Activated naive CD4-positive, alpha-beta T cell treated with anti-CD3 and anti-CD28 coated beads, Interleukin-2, amount 50 U/mL, for 24 hours (primary cell): ENCODE data around the gene CTSW.

ENCODE experiments used
- H3K27ac Mint-ChIP-seq: one replicate; pipeline ENCODE4 v1.8.0; 2021; ENCODE audit warnings: mild to moderate bottlenecking, mixed read lengths
- H3K27me3 Mint-ChIP-seq: one replicate; pipeline ENCODE4 v1.8.0; 2021; ENCODE audit warnings: mixed read lengths
- H3K36me3 Mint-ChIP-seq: one replicate; pipeline ENCODE4 v1.8.0; 2021; ENCODE audit warnings: mixed read lengths
- H3K4me1 Mint-ChIP-seq: one replicate; pipeline ENCODE4 v1.8.0; 2021; ENCODE audit warnings: mixed read lengths
- H3K4me3 Mint-ChIP-seq: one replicate; pipeline ENCODE4 v1.8.0; 2021; ENCODE audit warnings: mild to moderate bottlenecking, mixed read lengths
- H3K9me3 Mint-ChIP-seq: one replicate; pipeline ENCODE4 v1.8.0; 2021; ENCODE audit warnings: mixed read lengths

The CTSW gene

DNA sequence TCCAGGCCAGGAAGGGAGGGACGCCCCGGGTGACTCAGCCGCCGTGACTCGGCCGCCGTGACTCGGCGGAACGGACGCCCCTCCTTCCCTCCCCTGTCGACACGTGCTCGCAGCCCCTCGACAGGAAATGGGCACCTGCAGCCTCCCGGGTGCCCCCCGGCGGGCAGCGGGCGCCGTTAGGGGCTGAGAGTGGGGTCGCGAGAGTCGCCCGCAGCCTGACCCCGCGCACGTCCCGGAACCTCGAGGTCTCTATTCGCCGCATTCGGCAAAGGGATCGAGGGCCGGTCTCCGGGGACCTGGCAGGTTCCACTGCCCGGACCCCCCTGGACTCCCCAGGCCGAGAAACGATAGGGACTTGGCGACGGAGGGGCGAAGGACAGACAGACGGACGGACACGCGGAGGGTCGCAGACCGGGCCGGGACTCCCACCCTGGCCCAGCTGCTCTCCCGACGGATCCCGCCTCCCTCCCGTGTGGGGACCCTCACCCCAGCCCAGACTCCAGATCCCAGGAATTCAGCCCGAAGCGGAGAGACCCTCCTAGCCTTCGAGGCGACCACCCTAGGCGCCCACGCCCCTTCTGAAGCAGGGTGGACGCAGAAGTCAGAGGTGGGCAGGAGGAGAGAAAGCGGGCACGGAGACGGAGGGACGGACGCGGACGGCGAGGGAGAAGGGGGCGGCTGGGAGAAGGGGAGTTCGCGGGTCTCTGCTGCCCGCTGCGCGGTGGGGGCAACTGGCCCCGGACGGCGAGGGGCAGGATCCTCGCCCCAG lies 19.9 kb downstream of the CTSW start:
- Mint-ChIP-seq H3K27ac (peak overlapping the region; percentile 93), H3K9me3 (no peaks in the 10 kb centered on the region), H3K4me3 (peak overlapping the region; percentile 93), H3K4me1 (peaks cover 35% of the 10 kb centered on the region), H3K27me3 (no peaks in the 10 kb centered on the region), H3K36me3 (peaks cover 13% of the 10 kb centered on the region)

DNA sequence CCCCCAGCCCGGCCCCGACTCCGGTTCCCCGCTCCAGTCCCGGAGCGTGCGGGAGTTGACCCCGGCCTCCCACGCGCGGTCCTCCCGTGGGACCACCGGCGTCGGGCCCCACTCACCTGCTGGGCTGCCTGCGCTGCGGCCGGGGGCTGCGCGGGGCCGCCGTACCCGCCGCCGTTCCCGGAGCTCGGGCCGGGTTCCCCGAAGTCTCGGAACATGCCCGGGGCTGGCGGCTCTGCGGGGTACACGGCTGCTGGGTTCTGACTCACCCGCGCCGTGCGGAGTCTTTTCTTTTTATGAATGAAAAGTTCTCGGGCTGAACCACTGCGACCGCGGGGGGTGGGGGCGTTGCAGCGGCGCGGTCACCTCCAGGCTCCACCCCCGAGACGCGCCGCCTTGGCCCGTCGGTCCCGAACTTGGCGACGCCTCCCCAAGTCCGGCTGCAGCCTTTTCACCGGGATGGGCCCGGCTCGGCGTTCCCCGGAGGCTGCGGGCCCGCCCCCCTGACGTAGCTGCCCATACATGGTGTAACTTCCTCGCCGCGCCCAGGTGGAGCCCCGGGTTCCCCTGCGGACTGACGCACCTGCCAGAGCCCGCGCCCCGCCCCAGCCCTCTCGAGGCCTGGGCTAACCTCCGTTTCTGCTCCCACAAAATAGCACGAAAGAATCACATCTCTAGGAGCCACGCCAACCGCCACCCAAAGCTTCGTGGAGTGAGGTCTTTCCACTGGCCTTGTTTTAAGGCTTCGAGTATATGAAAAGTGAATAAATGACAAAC lies 20.7 kb downstream of the CTSW start, which contains the start of gene FOSL1:
Gene FOSL1 (minus strand): TSS at position 264 of the 774 bp plus-strand sequence. CDS start 49 bp downstream, at position 215.
- Mint-ChIP-seq H3K4me3 (peak within 1 kb of the TSS; percentile 93), H3K27me3 (no peaks in the 10 kb centered on the region), H3K27ac (peak within 1 kb of the TSS; percentile 93), H3K9me3 (no peaks in the 10 kb centered on the region), H3K36me3 (peaks cover 13% of the 10 kb centered on the region), H3K4me1 (peaks cover 32% of the 10 kb centered on the region)

DNA sequence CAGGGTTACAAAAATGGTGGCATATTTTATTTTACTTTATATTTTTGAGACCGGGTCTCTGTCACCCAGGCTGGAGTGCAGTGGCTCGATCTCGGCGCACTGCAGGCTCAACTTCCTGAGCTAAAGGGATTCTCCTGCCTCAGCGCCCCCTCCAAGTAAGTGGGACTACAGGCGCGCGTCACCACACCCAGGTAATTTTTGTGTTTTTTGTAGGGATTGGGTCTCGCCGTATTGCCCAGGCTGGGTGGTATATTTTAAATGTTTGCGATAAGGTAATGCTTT lies 21.2 kb downstream of the CTSW start:
- Mint-ChIP-seq H3K4me3 (peak overlapping the region; percentile 60), H3K27ac (peak overlapping the region; percentile 79), H3K27me3 (no peaks in the 10 kb centered on the region), H3K4me1 (peaks cover 26% of the 10 kb centered on the region), H3K9me3 (no peaks in the 10 kb centered on the region), H3K36me3 (peaks cover 13% of the 10 kb centered on the region)

DNA sequence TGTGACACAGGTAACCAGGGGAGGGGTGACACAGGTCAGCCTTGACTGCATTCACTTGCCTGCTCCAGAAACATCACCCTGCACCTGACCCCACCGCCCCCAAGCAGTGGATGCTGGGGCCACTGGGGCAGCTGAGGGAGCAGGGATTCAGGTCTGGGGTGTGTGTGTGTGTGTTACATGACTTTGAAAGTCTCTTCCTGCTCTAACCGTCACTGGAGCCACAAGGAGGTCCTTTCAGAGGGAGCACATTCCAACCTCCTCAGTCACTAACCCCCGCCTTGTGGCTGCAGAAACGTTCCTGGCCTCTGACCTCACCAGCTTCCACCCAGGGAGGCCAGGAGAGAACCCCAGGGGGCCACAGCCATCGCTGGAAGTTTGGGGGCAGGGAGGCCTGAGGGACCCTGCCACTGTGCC lies 23.4 kb downstream of the CTSW start:
- peaks cover 3% of the 10 kb centered on the region for H3K36me3 Mint-ChIP-seq
- peaks cover 8% of the 10 kb centered on the region for H3K4me1 Mint-ChIP-seq
- H3K4me3 Mint-ChIP-seq: no peak overlapping the region
- H3K27me3 Mint-ChIP-seq: no peaks in the 10 kb centered on the region
- H3K9me3 Mint-ChIP-seq: no peaks in the 10 kb centered on the region
- no peak overlapping the region for H3K27ac Mint-ChIP-seq

DNA sequence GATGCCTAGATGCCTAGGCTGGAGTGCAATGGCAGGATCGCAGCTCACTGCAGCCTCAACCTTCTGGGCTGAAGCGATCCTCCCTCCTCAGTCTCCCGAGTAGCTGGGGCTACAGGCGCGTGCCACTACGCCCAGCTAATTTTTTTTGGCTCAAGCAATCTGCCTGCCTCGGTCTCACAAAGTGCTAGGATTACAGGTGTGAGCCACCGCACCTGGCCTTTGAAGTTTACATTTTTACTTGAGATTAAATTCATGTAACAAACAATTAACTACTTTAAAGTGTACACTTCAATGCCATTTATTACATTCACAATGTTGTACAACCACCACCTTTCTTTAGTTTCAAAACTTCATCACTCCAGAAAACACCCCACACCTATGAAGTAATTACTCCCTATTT lies 24.1 kb downstream of the CTSW start:
- peaks cover 8% of the 10 kb centered on the region for H3K4me1 Mint-ChIP-seq
- no peaks in the 10 kb centered on the region for H3K27me3 Mint-ChIP-seq
- peaks cover 3% of the 10 kb centered on the region for H3K36me3 Mint-ChIP-seq
- no peaks in the 10 kb centered on the region for H3K9me3 Mint-ChIP-seq
- H3K27ac Mint-ChIP-seq: peak overlapping the region; percentile 68
- H3K4me3 Mint-ChIP-seq: no peak overlapping the region

DNA sequence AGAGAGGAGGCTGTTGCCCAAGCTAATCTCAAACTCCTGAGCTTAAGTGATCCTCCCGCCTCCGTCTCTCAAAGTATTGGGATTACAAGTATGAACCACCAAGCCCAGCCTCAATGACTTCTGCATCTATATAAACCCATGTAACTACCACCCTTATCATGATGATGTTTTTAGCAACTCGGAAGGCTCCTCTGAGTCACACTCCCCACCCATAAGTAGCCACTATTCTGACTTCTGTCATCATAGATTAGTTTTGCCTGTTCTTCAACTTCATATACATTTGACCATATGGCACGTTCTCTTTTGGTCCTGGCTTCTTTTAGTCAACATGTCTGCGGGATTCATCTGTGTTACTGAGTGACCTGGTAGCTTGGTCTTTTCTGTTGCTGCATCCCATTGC lies 27.0 kb downstream of the CTSW start:
- H3K27me3 Mint-ChIP-seq: no peaks in the 10 kb centered on the region
- H3K4me3 Mint-ChIP-seq: no peak overlapping the region
- H3K9me3 Mint-ChIP-seq: no peaks in the 10 kb centered on the region
- H3K4me1 Mint-ChIP-seq: peaks cover 7% of the 10 kb centered on the region
- H3K36me3 Mint-ChIP-seq: no peaks in the 10 kb centered on the region
- H3K27ac Mint-ChIP-seq: no peak overlapping the region

DNA sequence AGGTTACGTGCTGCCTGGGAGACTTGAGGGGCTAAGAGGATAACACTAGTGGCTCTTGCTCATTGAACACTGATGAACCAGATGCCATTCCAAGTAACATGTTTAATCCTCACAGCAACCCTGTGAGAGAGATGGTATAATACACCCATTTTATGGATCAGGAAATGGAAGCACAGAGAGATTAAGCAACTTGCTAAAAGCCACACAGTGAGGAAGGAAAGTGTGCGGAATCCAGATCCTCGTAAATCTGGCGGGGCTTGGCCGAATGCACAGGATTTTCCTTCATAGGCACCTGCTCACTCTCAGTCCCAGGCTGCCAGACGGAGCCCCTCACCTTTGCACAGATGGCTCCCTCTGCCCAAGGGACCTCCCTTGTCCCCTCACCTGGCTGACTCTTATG lies 28.2 kb downstream of the CTSW start:
- Mint-ChIP-seq H3K27me3 (no peaks in the 10 kb centered on the region), H3K27ac (no peak overlapping the region), H3K4me3 (no peak overlapping the region), H3K9me3 (no peaks in the 10 kb centered on the region), H3K4me1 (peaks cover 7% of the 10 kb centered on the region), H3K36me3 (no peaks in the 10 kb centered on the region)

DNA sequence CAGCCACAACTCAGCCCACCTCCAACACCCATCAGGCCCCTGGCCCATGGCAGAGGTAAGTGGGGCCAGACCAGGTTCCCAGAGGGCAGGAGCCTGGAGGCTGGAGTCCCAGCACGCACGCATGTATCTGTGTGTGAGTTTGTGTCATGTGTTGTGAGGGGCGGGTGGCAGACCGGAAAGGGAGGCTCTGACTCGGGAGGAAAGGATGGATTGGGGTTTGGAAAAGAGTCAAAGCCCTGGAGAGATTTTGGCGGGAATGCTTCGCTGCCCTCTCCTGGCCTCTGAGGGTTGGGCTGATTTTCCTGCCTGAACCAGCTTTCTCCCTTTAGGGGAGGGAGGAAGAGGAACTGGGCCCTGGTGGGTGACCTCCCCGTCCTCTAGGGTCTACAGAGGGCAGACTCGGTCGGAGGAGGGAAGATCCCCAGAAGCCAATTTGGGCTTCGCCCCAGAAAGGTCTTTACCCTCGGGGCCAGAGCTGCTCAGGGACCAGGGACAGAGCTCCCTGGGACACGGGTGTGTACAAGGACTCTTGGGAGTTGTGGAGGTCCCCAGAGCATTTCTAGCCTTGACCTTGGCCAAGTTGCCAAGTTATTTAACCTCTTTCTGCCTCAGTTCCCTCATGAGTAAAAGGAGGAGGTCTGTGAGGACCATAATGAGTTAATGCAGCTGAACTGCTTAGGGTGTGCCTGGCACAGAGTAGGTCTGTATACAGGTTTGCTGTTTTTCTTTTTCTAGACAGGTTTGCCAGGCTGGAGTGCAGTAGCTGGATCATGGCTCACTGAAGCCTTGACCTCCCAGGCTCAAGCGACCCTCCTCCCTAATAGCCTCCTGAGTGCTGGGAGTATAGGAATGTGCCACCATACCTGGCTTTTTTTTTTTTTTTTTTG lies 32.3 kb downstream of the CTSW start:
- Mint-ChIP-seq H3K4me3 (no peak overlapping the region), H3K27ac (no peak overlapping the region), H3K27me3 (no peaks in the 10 kb centered on the region), H3K4me1 (peaks cover 31% of the 10 kb centered on the region), H3K9me3 (no peaks in the 10 kb centered on the region), H3K36me3 (no peaks in the 10 kb centered on the region)

DNA sequence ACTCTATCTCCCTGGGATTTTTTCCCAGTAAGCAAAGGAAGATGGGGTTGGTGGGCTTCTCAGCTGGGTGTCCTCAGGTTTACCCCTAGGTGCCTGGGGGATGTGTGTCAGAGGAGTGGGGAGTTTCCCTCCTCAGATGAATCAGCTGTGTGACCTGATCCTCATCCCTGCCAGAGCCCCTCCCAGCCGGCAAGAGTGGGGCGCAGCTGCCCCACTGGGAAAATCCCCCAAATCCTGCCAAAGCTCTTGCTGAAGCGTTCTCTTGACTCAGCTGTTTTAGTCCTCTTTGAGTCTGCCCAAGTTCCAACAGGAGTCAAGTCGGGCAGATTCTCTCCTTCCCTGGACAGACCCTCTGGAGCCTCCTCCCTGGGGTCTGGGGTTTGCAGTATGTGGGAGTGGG lies 33.2 kb downstream of the CTSW start:
- Mint-ChIP-seq H3K4me3 (no peak overlapping the region), H3K9me3 (no peaks in the 10 kb centered on the region), H3K27ac (no peak overlapping the region), H3K27me3 (no peaks in the 10 kb centered on the region), H3K4me1 (peaks cover 36% of the 10 kb centered on the region), H3K36me3 (no peaks in the 10 kb centered on the region)

DNA sequence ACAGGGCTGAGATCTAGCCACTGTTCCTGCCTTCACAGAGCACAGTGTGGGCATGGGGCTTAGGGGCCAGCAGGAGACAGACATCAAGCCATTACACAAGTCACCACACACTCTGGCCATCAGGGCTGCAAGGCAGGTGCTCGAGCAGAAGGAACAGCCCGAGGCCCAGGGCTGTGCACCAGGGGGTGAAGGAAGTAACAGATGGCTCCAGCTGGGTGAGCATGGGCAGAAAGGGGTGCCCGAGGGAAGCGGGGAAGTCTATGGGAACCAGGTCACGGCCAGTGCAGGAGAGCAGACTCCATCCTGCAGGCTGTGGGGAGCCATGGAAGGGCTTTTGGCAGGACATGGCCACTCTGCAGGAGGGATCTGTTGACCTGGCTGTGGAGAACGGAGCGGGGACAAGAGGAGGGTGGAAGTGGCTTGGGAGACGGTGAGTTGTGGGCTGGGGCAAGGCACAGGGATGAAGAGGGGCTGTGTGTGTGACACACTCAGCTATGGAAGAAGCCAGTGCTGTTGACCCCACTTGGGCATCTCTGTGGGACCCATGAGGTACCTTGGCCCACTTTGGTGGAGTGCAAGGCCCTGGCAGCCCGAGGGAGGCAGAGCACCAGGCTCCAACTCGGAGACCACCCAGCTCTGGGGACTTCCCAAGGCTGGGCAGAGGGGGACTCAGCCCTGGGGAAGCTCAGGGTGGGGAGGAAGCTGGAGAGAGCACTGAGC lies 35.6 kb downstream of the CTSW start:
- H3K27me3 Mint-ChIP-seq: no peaks in the 10 kb centered on the region
- no peaks in the 10 kb centered on the region for H3K36me3 Mint-ChIP-seq
- H3K27ac Mint-ChIP-seq: no peak overlapping the region
- peaks cover 36% of the 10 kb centered on the region for H3K4me1 Mint-ChIP-seq
- no peaks in the 10 kb centered on the region for H3K9me3 Mint-ChIP-seq
- peak overlapping the region; percentile 6 for H3K4me3 Mint-ChIP-seq

DNA sequence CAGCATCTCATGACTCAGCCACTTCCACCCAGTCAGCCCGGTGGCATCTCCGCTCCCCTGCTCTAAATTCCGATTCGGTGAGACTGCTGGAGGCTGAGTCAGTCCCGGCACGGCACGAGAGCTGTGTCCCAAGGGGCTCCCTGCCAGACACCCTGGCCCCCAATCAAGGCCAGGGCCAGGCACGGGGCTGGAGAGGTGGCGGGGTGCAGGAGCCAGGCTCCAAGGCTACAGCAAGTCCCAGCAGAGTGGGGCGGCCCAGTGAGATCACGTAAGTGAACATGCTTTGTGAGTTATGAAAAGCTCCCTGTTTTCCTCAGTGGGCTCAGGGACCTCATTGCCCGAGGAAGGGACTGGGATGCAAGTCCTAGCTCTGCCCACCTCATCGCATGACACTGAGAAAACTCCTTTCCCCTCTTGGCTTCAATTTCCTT lies 36.2 kb downstream of the CTSW start:
- no peak overlapping the region for H3K27ac Mint-ChIP-seq
- H3K27me3 Mint-ChIP-seq: no peaks in the 10 kb centered on the region
- H3K4me1 Mint-ChIP-seq: peaks cover 42% of the 10 kb centered on the region
- no peaks in the 10 kb centered on the region for H3K9me3 Mint-ChIP-seq
- no peak overlapping the region for H3K4me3 Mint-ChIP-seq
- no peaks in the 10 kb centered on the region for H3K36me3 Mint-ChIP-seq

DNA sequence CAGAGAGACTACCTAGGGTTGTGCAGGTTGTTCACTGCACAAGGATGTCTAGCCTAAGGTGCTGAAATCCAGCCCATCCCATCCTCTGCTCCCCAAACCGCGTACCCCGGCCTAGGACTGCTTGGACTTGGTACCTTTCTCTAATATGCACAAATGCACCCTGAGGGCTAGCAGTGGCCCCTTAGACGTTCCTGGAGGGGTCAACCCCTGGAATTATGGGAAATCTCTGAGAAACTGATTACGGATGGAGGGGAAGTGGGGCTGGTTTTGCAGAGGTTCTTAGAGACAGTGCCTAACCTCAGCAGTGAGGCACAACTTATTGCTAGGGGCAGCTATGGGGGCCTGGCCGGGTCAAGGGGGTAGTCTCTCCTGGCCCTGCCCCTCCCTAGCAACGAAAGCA lies 36.8 kb downstream of the CTSW start:
- Mint-ChIP-seq H3K36me3 (no peaks in the 10 kb centered on the region), H3K9me3 (no peaks in the 10 kb centered on the region), H3K4me1 (peaks cover 42% of the 10 kb centered on the region), H3K27ac (peak overlapping the region; percentile 66), H3K27me3 (no peaks in the 10 kb centered on the region), H3K4me3 (peak overlapping the region; percentile 86)

DNA sequence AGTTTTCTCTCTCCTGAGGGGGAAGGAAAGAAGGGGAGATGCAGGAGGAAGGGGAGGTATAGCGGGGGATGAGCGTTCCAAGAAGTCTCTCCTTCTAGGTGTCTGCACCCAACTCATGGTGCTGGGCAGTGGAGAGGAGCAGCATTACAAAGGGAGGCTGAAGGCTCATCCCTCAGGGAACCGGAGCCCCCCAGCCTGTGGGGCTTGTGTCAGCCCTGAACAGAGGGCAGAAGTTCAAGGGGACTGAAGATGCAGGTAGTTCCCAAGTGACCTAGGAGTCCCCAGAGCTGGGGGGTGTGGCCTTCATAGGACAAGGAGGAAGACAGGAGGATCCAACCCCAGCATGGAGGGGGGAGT lies 37.4 kb downstream of the CTSW start:
- H3K4me1 Mint-ChIP-seq: peaks cover 43% of the 10 kb centered on the region
- no peaks in the 10 kb centered on the region for H3K9me3 Mint-ChIP-seq
- H3K4me3 Mint-ChIP-seq: peak overlapping the region; percentile 86
- H3K27ac Mint-ChIP-seq: peak overlapping the region; percentile 66
- H3K36me3 Mint-ChIP-seq: peaks cover under 1% of the 10 kb centered on the region
- H3K27me3 Mint-ChIP-seq: no peaks in the 10 kb centered on the region

DNA sequence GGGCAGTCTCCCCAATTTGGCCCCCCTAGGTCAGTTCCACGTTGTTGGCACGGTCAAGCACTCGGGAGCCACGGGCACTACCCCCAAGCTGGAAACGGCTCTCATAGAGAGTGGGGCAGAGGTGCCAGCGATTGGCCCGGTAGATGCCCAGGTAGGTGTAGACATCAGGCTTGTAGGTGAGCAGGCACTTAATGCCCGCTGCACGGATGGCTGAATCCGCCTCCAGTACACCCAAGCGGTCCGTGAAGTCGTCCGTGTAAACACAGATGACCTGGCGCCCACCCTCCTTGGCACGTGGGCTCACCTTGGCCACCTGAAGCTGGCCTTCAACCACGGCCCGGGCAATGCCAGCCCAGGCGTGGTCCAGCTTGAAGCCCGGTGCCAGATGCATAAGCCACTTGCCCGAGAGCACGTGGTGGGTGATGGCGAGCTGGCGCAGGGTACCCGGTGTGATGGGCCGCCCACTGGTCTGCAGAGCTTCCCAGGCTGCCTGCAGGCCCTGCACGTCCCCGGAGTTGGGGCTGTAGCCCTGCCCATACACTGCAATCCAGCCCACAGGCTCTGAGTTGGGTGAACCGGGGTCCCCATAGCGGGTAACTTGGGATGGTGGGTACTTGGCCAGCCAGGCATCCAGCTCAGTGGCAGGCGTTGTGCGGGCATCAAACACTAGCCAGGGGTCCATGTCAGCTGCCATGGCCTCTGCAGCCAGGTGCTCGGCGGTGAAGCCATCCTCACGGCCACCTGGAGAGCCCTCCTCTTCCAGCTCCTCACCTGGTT lies 38.0 kb downstream of the CTSW start:
- Mint-ChIP-seq H3K4me3 (peak overlapping the region; percentile 86), H3K4me1 (peaks cover 49% of the 10 kb centered on the region), H3K27me3 (no peaks in the 10 kb centered on the region), H3K36me3 (peaks cover 2% of the 10 kb centered on the region), H3K9me3 (no peaks in the 10 kb centered on the region), H3K27ac (no peak overlapping the region)
